HepG2 (cell line): Measurements from ENCODE around the gene EPC1. TPM values are rescaled to one million over a fixed set of nuclear protein-coding genes. Genes with fewer than 3 reads are reported as not detected.

Experiments used
- ADNP ChIP-seq: sonication (generic); formaldehyde crosslinking; IDR thresholded peaks from 2 replicates; pipeline ENCODE4 v1.4.0; 2020; ENCODE audit warnings: missing genetic modification reagents
- ATAD3A ChIP-seq: sonication (generic); formaldehyde crosslinking; IDR thresholded peaks from 2 replicates; pipeline ENCODE4 v1.4.0; 2020; ENCODE audit warnings: missing genetic modification reagents
- ATF3 ChIP-seq: sonication (generic); formaldehyde crosslinking; IDR thresholded peaks from 2 replicates; pipeline ENCODE4 v1.4.0; 2020; ENCODE audit warnings: missing genetic modification reagents
- ATF7 ChIP-seq, 2 experiments: fragments of 450-650 bp in 1 of 2; sonication (generic) in 1 of 2; formaldehyde crosslinking in 1 of 2; IDR thresholded peaks; 2 replicates each; pipeline versions ENCODE4 v1.4.0 to v1.6.1; 2016 to 2020; ENCODE audit warnings: antibody characterized with exemption in 1 of 2, mild to moderate bottlenecking in 1 of 2, missing genetic modification reagents in 1 of 2
- EHMT2 ChIP-seq: fragments of 200-600 bp; sonication (generic); IDR thresholded peaks from 2 replicates; pipeline ENCODE4 v1.7.0; 2017; ENCODE audit warnings: antibody characterized with exemption, low read depth, low read length, borderline replicate concordance
- EP300 ChIP-seq, 3 experiments: sonication (generic) in 1 of 3; formaldehyde crosslinking in 1 of 3; IDR thresholded peaks; 2 replicates each; pipeline versions ENCODE4 v1.5.1 to v1.6.1; 2011 to 2020; ENCODE audit warnings: low read depth in 2 of 3, low read length in 2 of 3, borderline replicate concordance in 1 of 3, improper control_type of control experiment in 1 of 3, mild to moderate bottlenecking in 1 of 3, missing genetic modification reagents in 1 of 3, moderate library complexity in 1 of 3
- FOXK1 ChIP-seq: sonication (generic); formaldehyde crosslinking; IDR thresholded peaks from 2 replicates; pipeline ENCODE4 v1.4.0; 2020; ENCODE audit warnings: low read depth, missing genetic modification reagents, borderline replicate concordance
- KDM6A ChIP-seq: IDR thresholded peaks from 2 replicates; pipeline ENCODE4 v1.6.1; 2016; ENCODE audit warnings: low read depth
- NCOA5 ChIP-seq: sonication (generic); formaldehyde crosslinking; IDR thresholded peaks from 2 replicates; pipeline ENCODE4 v1.4.0; 2020; ENCODE audit warnings: missing genetic modification reagents
- NKX3-1 ChIP-seq: sonication (generic); formaldehyde crosslinking; IDR thresholded peaks from 2 replicates; pipeline ENCODE4 v1.5.0; 2020; ENCODE audit warnings: missing genetic modification reagents
- NR0B2 ChIP-seq: sonication (generic); formaldehyde crosslinking; IDR thresholded peaks from 2 replicates; pipeline ENCODE4 v1.4.0; 2020; ENCODE audit warnings: mild to moderate bottlenecking, missing genetic modification reagents
- PITX1 ChIP-seq: sonication (generic); formaldehyde crosslinking; IDR thresholded peaks from 2 replicates; pipeline ENCODE4 v1.5.1; 2020; ENCODE audit warnings: mild to moderate bottlenecking, missing genetic modification reagents
- RCOR2 ChIP-seq: IDR thresholded peaks from 2 replicates; pipeline ENCODE4 v1.6.1; 2016; ENCODE audit warnings: missing biosample characterization, missing genetic modification reagents
- SATB2 ChIP-seq: sonication (generic); formaldehyde crosslinking; IDR thresholded peaks from 2 replicates; pipeline ENCODE4 v1.5.0; 2020; ENCODE audit warnings: missing genetic modification reagents
- THRA ChIP-seq: sonication (generic); formaldehyde crosslinking; IDR thresholded peaks from 2 replicates; pipeline ENCODE4 v1.4.0; 2020; ENCODE audit warnings: missing genetic modification reagents, borderline replicate concordance
- TIGD3 ChIP-seq: sonication (generic); formaldehyde crosslinking; IDR thresholded peaks from 2 replicates; pipeline ENCODE4 v1.5.1; 2020; ENCODE audit warnings: mild to moderate bottlenecking, missing genetic modification reagents, borderline replicate concordance
- ZNF143 ChIP-seq: sonication (generic); formaldehyde crosslinking; IDR thresholded peaks from 2 replicates; pipeline ENCODE4 v1.4.0; 2020; ENCODE audit warnings: missing genetic modification reagents
- ZNF225 ChIP-seq: sonication (generic); formaldehyde crosslinking; IDR thresholded peaks from 2 replicates; pipeline ENCODE4 v1.4.0; 2020; ENCODE audit warnings: mild to moderate bottlenecking, missing genetic modification reagents
- ZNF251 ChIP-seq: sonication (generic); formaldehyde crosslinking; IDR thresholded peaks from 2 replicates; pipeline ENCODE4 v1.9.0; 2021; ENCODE audit warnings: mild to moderate bottlenecking, missing genetic modification reagents
- ZNF496 ChIP-seq: sonication (generic); formaldehyde crosslinking; IDR thresholded peaks from 2 replicates; pipeline ENCODE4 v1.8.1; 2023; ENCODE audit warnings: mild to moderate bottlenecking, moderate library complexity, missing genetic modification reagents; ENCODE audit not compliant: insufficient replicate concordance
- ZNF512 ChIP-seq: sonication (generic); formaldehyde crosslinking; IDR thresholded peaks from 2 replicates; pipeline ENCODE4 v1.4.0; 2020; ENCODE audit warnings: mild to moderate bottlenecking, missing genetic modification reagents
- ZNF782 ChIP-seq: sonication (generic); formaldehyde crosslinking; IDR thresholded peaks from 2 replicates; pipeline ENCODE4 v1.4.0; 2020; ENCODE audit warnings: missing genetic modification reagents, mild to moderate bottlenecking, borderline replicate concordance
- ZSCAN22 ChIP-seq: sonication (generic); formaldehyde crosslinking; IDR thresholded peaks from 2 replicates; pipeline ENCODE4 v1.4.0; 2020; ENCODE audit warnings: mild to moderate bottlenecking, missing genetic modification reagents
- polyA plus RNA-seq, 8 experiments: library from polyadenylated mRNA; depleted of rRNA in 3 of 8; stranded (reverse) in 7 of 8; unstranded in 1 of 8; fragments of >200 nt; fragmentation: Illumina TruSeq in 4 of 8; extraction: Trizol in 4 of 8; gene quantifications; 2 replicates each; pipeline versions ENCODE4 v1.2.1 to v1.2.3, GENCODE V29; 2011 to 2016; ENCODE audit warnings: low read depth in 4 of 8, missing spikeins in 1 of 8, mixed read lengths in 1 of 8; ENCODE audit not compliant: insufficient read depth in 1 of 8
- total RNA-seq, 5 experiments: library from RNA; depleted of rRNA; stranded (reverse); fragments of >200 nt; fragmentation: Illumina TruSeq; extraction: Trizol; gene quantifications; 2 replicates each; pipeline ENCODE4 v1.2.3, GENCODE V29; 2016; ENCODE audit warnings: low read depth in 1 of 5

EPC1 gene
- total and polyA plus RNA-seq, 2 of the 13 experiments (the other 11 are each of a cell fraction or from before 2014, with no cell fraction given) = 28.7 to 44.2 TPM

- TF ChIP-seq ZNF225 (CRISPR knock-in tag) (peak; percentile 51; the same call in 1 of the 2 replicates), FOXK1 (CRISPR knock-in tag) (no peak), ZNF251 (CRISPR knock-in tag) (no peak), THRA (CRISPR knock-in tag) (no peak), ZNF496 (CRISPR knock-in tag) (no peak), NR0B2 (CRISPR knock-in tag) (no peak), TIGD3 (CRISPR knock-in tag) (no peak), PITX1 (no peak), ZNF512 (CRISPR knock-in tag) (no peak), SATB2 (CRISPR knock-in tag) (no peak), ATF7 (IDR thresholded peaks at IDR 0.05) (no peak), ATF7 (CRISPR knock-in tag; IDR thresholded peaks at IDR 0.05) (no peak; the same call in 1 of the 2 replicates), ADNP (CRISPR knock-in tag) (no peak), ATF3 (CRISPR knock-in tag) (no peak; the same call in 1 of the 2 replicates), EP300 (IDR thresholded peaks at IDR 0.05; ENCODE audit: low read depth in 2 of 2, low read length in 2 of 2) (0 out of 4 replicates have a peak, but pooled peaks of 1 of the 2 experiments have one; percentile 53), EP300 (CRISPR knock-in tag; IDR thresholded peaks at IDR 0.05; ENCODE audit: borderline replicate concordance) (no peak), ZNF143 (CRISPR knock-in tag) (peak; percentile 80), RCOR2 (CRISPR knock-in tag) (no peak), NKX3-1 (CRISPR knock-in tag) (no peak; the same call in 1 of the 2 replicates), ZNF782 (CRISPR knock-in tag) (no peak), KDM6A (CRISPR knock-in tag) (no peak), EHMT2 (no peak), NCOA5 (CRISPR knock-in tag) (no peak), ATAD3A (CRISPR knock-in tag) (no peak), ZSCAN22 (CRISPR knock-in tag) (no peak)
- TF ChIP-seq, all 625 proteins: peak for 197
Measured at GRCh38 chr10:32346551-32347362, at the start of gene EPC1 (continued).
